Smooth muscle cell of trachea (primary cell): ENCODE results near the gene NACC2. TPM values are rescaled to one million over a fixed set of nuclear protein-coding genes. Genes with fewer than 3 reads are reported as not detected.

ENCODE experiments used
- total RNA-seq: library from RNA; depleted of rRNA; stranded (reverse); fragments of >200 nt; gene quantifications from 2 replicates; pipeline ENCODE4 v1.2.1, GENCODE V29; 2014

Gene NACC2
- total RNA-seq, result 19.9 and 30.3 TPM in 2 replicates

GRCh38 chr9:136095070-136096058 lies at the start of gene NACC2:
TSS of gene NACC2 (minus strand) at chr9:136095289. CDS start at chr9:136050521, 44,768 bp downstream.

GRCh38 chr9:136118320-136119060 lies 23.4 kb upstream of the NACC2 start, which contains the start of gene TMEM250:
TSS of gene TMEM250 (minus strand) at chr9:136118875. CDS start at chr9:136116900, 1,975 bp downstream.

GRCh38 chr9:135961277-135961715 lies 133.8 kb downstream of the NACC2 start, which contains the start of gene UBAC1:
TSS of gene UBAC1 (minus strand) at chr9:135961373. CDS start at chr9:135961162, 211 bp downstream.

Other genes starting within 250 kb of the NACC2 start
- gene CAMSAP1, start 187.7 kb downstream of the NACC2 start, total RNA-seq, result 23.6 and 25.1 TPM in 2 replicates
- 31.4 and 33.2 TPM in 2 replicates for gene UBAC1, start 133.9 kb downstream of the NACC2 start, total RNA-seq
- gene TMEM250, start 23.6 kb upstream of the NACC2 start, total RNA-seq, result 43.1 and 80.7 TPM in 2 replicates
- gene LHX3, start 109.8 kb upstream of the NACC2 start, total RNA-seq, result under 0.01 TPM in 1 of 2 replicates, not detected in the other
- gene QSOX2, start 150.5 kb upstream of the NACC2 start, total RNA-seq, result 12.2 and 18.9 TPM in 2 replicates
- under 0.01 and 0.17 TPM in 2 replicates for gene CCDC187, start 208.8 kb upstream of the NACC2 start, total RNA-seq
- gene GPSM1, start 232.2 kb upstream of the NACC2 start, total RNA-seq, result 104 and 143 TPM in 2 replicates